IMR-90 (cell line): ENCODE results near the gene PRRG2. TPM values are rescaled to one million over a fixed set of nuclear protein-coding genes. Genes with fewer than 3 reads are reported as not detected.

Experiments used
- ATAC-seq: fragments of 200-7000 bp; cut with Tn5 transposase; 2 replicates; pipeline ENCODE4 v1.9.1; 2020; ENCODE audit warnings: low read depth, mild to moderate bottlenecking, moderate library complexity
- BruUV-seq: library from RNA; stranded (reverse); fragments of 400-500 nt; replicated peaks from 2 replicates; lab custom pipeline; 2021; lab: Mats Ljungman, UMichigan
- CTCF ChIA-PET: fragments of 300-600 bp; formaldehyde crosslinking; extraction: SDS; loops from one replicate; lab custom pipeline; 2021; ENCODE audit warnings: antibody characterized with exemption; lab: Yijun Ruan, JAX
- POLR2A ChIA-PET: fragments of 300-600 bp; sonication (Branson Sonifier 250); formaldehyde crosslinking; loops from one replicate; lab custom pipeline; 2022; ENCODE audit warnings: antibody characterized with exemption; ENCODE audit not compliant: unreplicated experiment; lab: Charles Lee
- DNase-seq: peaks from one replicate; pipeline ENCODE4 v3.0.0; 2013
- H2AFZ ChIP-seq: replicated peaks from 2 replicates; pipeline ENCODE3; 2013; ENCODE audit warnings: low read length, mild to moderate bottlenecking; ENCODE audit not compliant: poor library complexity
- H2AK5ac ChIP-seq: 2 replicates; pipeline ENCODE4 v1.6.1; 2013; ENCODE audit warnings: low read depth, low read length, inconsistent platforms
- H2AK9ac ChIP-seq: replicated peaks from 2 replicates; pipeline ENCODE3; 2013; ENCODE audit warnings: mild to moderate bottlenecking, low read depth, low read length, moderate library complexity; ENCODE audit not compliant: poor library complexity
- H2BK120ac ChIP-seq: 2 replicates; pipeline ENCODE4 v1.6.1; 2013; ENCODE audit warnings: low read depth, low read length, inconsistent platforms
- H2BK15ac ChIP-seq: 3 replicates; pipeline ENCODE4 v1.6.1; 2013; ENCODE audit warnings: low read depth, low read length, inconsistent platforms
- H2BK20ac ChIP-seq: 2 replicates; pipeline ENCODE4 v1.6.1; 2013; ENCODE audit warnings: low read depth, mild to moderate bottlenecking, inconsistent platforms, low read length, moderate library complexity
- H2BK5ac ChIP-seq: 2 replicates; pipeline ENCODE4 v1.6.1; 2013; ENCODE audit warnings: mild to moderate bottlenecking, low read depth, low read length, inconsistent platforms; ENCODE audit not compliant: poor library complexity, severe bottlenecking
- H3K14ac ChIP-seq: replicated peaks from 2 replicates; pipeline ENCODE4 v1.6.1; 2013; ENCODE audit warnings: low read depth, low read length, inconsistent platforms
- H3K18ac ChIP-seq: 2 replicates; pipeline ENCODE4 v1.6.1; 2013; ENCODE audit warnings: low read depth, low read length, control low read depth
- H3K23ac ChIP-seq: 2 replicates; pipeline ENCODE4 v1.6.1; 2013; ENCODE audit warnings: low read depth, low read length, inconsistent platforms
- H3K27ac ChIP-seq: 2 replicates; pipeline ENCODE4 v1.5.1; 2013; ENCODE audit warnings: mild to moderate bottlenecking, control low read depth, low read length; ENCODE audit not compliant: insufficient read depth
- H3K27me3 ChIP-seq: 2 replicates; pipeline ENCODE4 v1.6.1; 2013; ENCODE audit warnings: low read length; ENCODE audit not compliant: control insufficient read depth, insufficient read depth
- H3K36me3 ChIP-seq: 2 replicates; pipeline ENCODE4 v1.6.1; 2013; ENCODE audit warnings: low read length, mixed read lengths; ENCODE audit not compliant: control insufficient read depth, insufficient read depth
- H3K4ac ChIP-seq: 2 replicates; pipeline ENCODE4 v1.6.1; 2013; ENCODE audit warnings: low read depth, low read length, inconsistent platforms
- H3K4me1 ChIP-seq: 2 replicates; pipeline ENCODE4 v1.6.1; 2013; ENCODE audit warnings: low read length, mixed read lengths; ENCODE audit not compliant: control insufficient read depth, insufficient read depth
- H3K4me2 ChIP-seq: 2 replicates; pipeline ENCODE4 v1.6.1; 2013; ENCODE audit warnings: low read depth, mild to moderate bottlenecking, control low read depth, low read length, moderate library complexity
- H3K4me3 ChIP-seq: 2 replicates; pipeline ENCODE4 v1.5.1; 2013; ENCODE audit warnings: low read depth, mild to moderate bottlenecking, control low read depth, low read length, moderate library complexity; ENCODE audit not compliant: insufficient read depth
- H3K56ac ChIP-seq: 2 replicates; pipeline ENCODE4 v1.6.1; 2013; ENCODE audit warnings: low read length, inconsistent platforms; ENCODE audit not compliant: insufficient read depth; ENCODE audit errors: extremely low read depth
- H3K79me1 ChIP-seq, 2 experiments: 2 replicates each; pipeline ENCODE4 v1.6.1; 2013; ENCODE audit warnings: low read length in 2 of 2, inconsistent platforms in 1 of 2, low read depth in 1 of 2
- H3K9ac ChIP-seq: 2 replicates; pipeline ENCODE4 v1.6.1; 2013; ENCODE audit warnings: low read depth, low read length, control low read depth
- H3K9me1 ChIP-seq: 2 replicates; pipeline ENCODE4 v1.6.1; 2013; ENCODE audit warnings: low read length, inconsistent platforms; ENCODE audit not compliant: insufficient read depth
- H3K9me3 ChIP-seq: 2 replicates; pipeline ENCODE4 v1.6.1; 2013; ENCODE audit warnings: low read length; ENCODE audit not compliant: control insufficient read depth, insufficient read depth
- H4K20me1 ChIP-seq: 2 replicates; pipeline ENCODE4 v1.6.1; 2013; ENCODE audit warnings: low read length, inconsistent platforms; ENCODE audit not compliant: insufficient read depth
- H4K5ac ChIP-seq: 2 replicates; pipeline ENCODE4 v1.6.1; 2013; ENCODE audit warnings: mild to moderate bottlenecking, low read depth, low read length, control low read depth
- H4K8ac ChIP-seq, 2 experiments: 2 replicates each; pipeline ENCODE4 v1.6.1; 2013; ENCODE audit warnings: low read depth in 2 of 2, low read length in 2 of 2, control low read depth in 1 of 2, inconsistent platforms in 1 of 2
- H4K91ac ChIP-seq: 2 replicates; pipeline ENCODE4 v1.6.1; 2013; ENCODE audit warnings: low read depth, low read length, inconsistent platforms; ENCODE audit not compliant: insufficient read depth
- ELK1 ChIP-seq: fragments of 150-350 bp; IDR thresholded peaks from 2 replicates; pipeline ENCODE4 v1.6.1; 2016; ENCODE audit warnings: low read depth, mild to moderate bottlenecking, low read length, moderate library complexity, borderline replicate concordance
- WGBS, 2 experiments: methylation state at CpG; one replicate each; pipeline versions ENCODE4 v1.1.5 to v1.1.7; 2013; ENCODE audit warnings: missing lambda C conversion rate in 2 of 2; ENCODE audit not compliant: insufficient read length in 1 of 2; ENCODE audit errors: extremely low coverage in 2 of 2; 5-methylcytosine and 5-hydroxymethylcytosine counted together
- dilution Hi-C: fragments of 300-500 bp; cut with HindIII; formaldehyde crosslinking; loops from one replicate; pipeline ENCODE4 v1.14.3; 2018; ENCODE audit warnings: low sequenced_read_pairs; ENCODE audit not compliant: unreplicated experiment
- in situ Hi-C: fragments of 300-500 bp; cut with MboI; formaldehyde crosslinking; loops from 3 replicates; pipeline ENCODE4 v1.14.3; 2019; ENCODE audit warnings: low sequenced_read_pairs, inconsistent platforms, mixed read lengths
- intact Hi-C: fragments of 100-400 bp; cut with micrococcal nuclease; formaldehyde crosslinking; loops from 2 replicates; pipeline ENCODE4 v1.10.0; 2022
- polyA plus RNA-seq, 3 experiments: library from polyadenylated mRNA; depleted of rRNA; stranded (reverse); fragments of >200 nt; gene quantifications; 2 replicates each; pipeline ENCODE4 v1.2.3, GENCODE V29; 2012; ENCODE audit warnings: low replicate concordance in 1 of 3
- total RNA-seq: library from RNA; depleted of rRNA; stranded (reverse); fragments of >200 nt; gene quantifications from 2 replicates; pipeline ENCODE4 v1.2.3, GENCODE V29; 2012

PRRG2 gene
- total and polyA plus RNA-seq, 2 of the 4 experiments (the other 2 are of a cell fraction) = 0.14 to 0.54 TPM

GRCh38 chr19:49601482-49602038 lies 20.4 kb downstream of the PRRG2 start:
- H3K27me3 ChIP-seq = no peaks in the 10 kb centered on the region
- DNase-seq = no peak
- H3K18ac ChIP-seq = no peak overlapping the region
- no peak overlapping the region for H2BK5ac ChIP-seq
- no peak for ATAC-seq
- H3K9me3 ChIP-seq = no peaks in the 10 kb centered on the region
- H3K9me1 ChIP-seq = peaks cover 3% of the 10 kb centered on the region
- H2BK20ac ChIP-seq = no peak overlapping the region
- H4K8ac ChIP-seq = no peak overlapping the region
- no peak overlapping the region for H2AK5ac ChIP-seq
- no peak overlapping the region for H2BK15ac ChIP-seq
- H3K4me2 ChIP-seq = no peak overlapping the region
- no peak overlapping the region for H3K14ac ChIP-seq
- no peak overlapping the region for H3K27ac ChIP-seq
- no TSS peak for BruUV-seq
- no peak overlapping the region for H3K4me3 ChIP-seq
- ChIA-PET POLR2A (interaction anchor here (1.0 kb wide), 1 partner anchor 11 kb away, joined by 3 read pairs; the partner anchor contains the start of gene PRR12), CTCF (no interaction called here)
- peaks cover 25 to 57% of the 10 kb centered on the region in 2 experiments for H3K79me1 ChIP-seq
- no peak overlapping the region for H2BK120ac ChIP-seq
- intact Hi-C loops (no loop called here), in situ Hi-C loops (no loop called here), dilution Hi-C loops (no loop called here)
- H2AK9ac ChIP-seq = no peak overlapping the region
- H3K9ac ChIP-seq = no peak overlapping the region
- H3K56ac ChIP-seq = no peak overlapping the region
- TF ChIP-seq ELK1 = no peak
- H3K4me1 ChIP-seq = no peaks in the 10 kb centered on the region
- no peak overlapping the region for H4K5ac ChIP-seq
- peaks cover 76% of the 10 kb centered on the region for H3K36me3 ChIP-seq
- 100% methylated on average over 9 of the region's 38 CpGs; no CpG with 5 or more reads in 1 of the 2 experiments for WGBS, 2 experiments
- peaks cover 37% of the 10 kb centered on the region for H4K20me1 ChIP-seq
- H2AFZ ChIP-seq = no peak overlapping the region
- no peak overlapping the region for H3K4ac ChIP-seq
- H4K91ac ChIP-seq = no peak overlapping the region
- H3K23ac ChIP-seq = no peak overlapping the region
